NCI-H146 (cell line): ENCODE results near the gene MAN2B2.
A peak's percentile ranks its signal among the peaks of the same experiment; 100 is the strongest.

Experiments
- DNase-seq: peaks from one replicate; lab custom pipeline; 2025; lab: John Stamatoyannopoulos, UW

The MAN2B2 gene

DNA sequence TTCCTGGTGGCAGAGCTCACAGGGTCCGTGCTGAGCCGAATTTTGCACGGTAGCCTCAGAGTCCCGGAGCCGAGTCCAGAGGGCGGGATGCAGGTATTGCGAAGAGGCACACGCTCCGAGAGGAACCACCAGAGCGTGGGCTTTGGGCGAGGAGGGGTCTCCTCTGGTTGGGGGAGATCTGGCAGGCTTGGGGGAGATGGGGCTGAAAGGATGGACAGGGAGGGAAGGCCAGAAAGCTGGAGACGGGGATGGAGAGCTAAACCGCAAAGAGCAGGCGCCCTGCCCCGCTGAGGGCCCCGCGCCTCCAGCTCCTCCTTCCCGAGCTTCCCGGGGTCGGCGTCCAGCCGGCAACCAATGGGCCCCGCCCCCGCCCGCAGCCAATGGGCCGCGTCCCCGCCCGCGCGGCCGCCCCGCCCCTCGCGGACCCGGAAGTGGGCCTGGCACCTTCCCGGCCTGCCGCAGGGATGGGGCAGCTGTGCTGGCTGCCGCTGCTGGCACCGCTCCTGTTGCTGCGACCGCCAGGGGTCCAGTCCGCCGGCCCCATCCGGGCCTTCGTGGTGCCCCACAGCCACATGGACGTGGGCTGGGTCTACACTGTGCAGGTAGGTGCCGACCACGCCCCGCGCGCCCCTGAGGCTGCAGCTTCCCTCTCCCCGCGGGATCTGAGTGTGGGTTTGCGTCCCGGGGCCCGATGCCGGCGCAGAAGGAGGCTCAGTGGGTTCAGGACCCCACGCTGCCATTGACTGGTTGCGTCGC is at the start of gene MAN2B2:
Gene MAN2B2 (plus strand): TSS at position 443 of the 756 bp plus-strand sequence. CDS start 22 bp downstream, at position 465.
- DNase-seq = peak; percentile 89

GRCh38 chr4:6525474-6525873 is 49.5 kb upstream of the MAN2B2 start:
- DNase-seq = no peak

- no peak for DNase-seq
These were observed 48.8 kb upstream of the MAN2B2 start for GRCh38 chr4:6526156-6526555.

GRCh38 chr4:6526671-6527091 is 48.3 kb upstream of the MAN2B2 start:
- no peak for DNase-seq

- DNase-seq = no peak
These were observed 47.7 kb upstream of the MAN2B2 start for GRCh38 chr4:6527259-6527658.

- DNase-seq = no peak
These were observed 47.0 kb upstream of the MAN2B2 start for GRCh38 chr4:6527683-6528595.

GRCh38 chr4:6529021-6529420 is 46.0 kb upstream of the MAN2B2 start:
- DNase-seq = no peak

GRCh38 chr4:6530301-6530700 is 44.7 kb upstream of the MAN2B2 start:
- DNase-seq = no peak

DNA sequence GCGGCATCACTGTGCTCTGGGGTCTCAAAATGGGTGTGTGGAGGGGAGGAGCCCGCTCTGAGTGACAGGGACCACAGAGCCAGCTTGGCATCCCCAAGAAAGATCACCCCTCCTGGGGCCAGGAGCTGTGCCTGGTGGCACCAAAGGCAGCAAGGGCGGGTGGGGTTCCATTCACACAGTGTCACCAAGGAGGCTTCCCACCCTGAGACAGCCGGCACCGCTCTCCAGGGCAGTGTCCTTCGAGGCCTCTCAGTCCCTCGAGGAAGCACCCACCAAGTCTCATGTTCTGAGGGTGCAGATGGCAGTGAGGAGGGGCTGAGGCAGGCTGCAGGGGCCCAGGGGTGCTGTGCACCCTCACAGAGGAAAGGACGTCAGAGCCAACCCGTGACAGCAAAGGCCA is 44.0 kb upstream of the MAN2B2 start:
- DNase-seq = no peak

DNA sequence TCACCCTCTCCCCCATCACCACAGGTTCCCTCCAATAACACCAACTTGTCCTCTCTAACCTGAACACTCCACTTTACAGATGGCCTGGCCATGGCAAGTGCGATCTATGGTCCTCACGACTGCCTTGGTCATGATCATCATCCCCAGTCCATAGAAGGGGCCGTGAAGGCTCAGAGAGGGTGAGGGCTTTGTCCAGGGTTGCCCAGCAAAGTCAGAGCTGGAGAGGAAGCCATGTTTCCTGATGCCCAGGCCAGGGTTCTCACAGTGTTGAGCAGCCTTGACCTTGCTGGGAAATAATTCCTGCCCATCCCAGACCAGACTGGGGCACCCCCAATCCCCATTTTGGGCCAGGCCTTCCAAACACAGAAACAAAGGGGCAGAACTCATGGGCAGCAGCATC is 42.9 kb upstream of the MAN2B2 start:
- no peak for DNase-seq

GRCh38 chr4:6532658-6533057 is 42.3 kb upstream of the MAN2B2 start:
- DNase-seq = no peak

- no peak for DNase-seq
These were observed 40.9 kb upstream of the MAN2B2 start for GRCh38 chr4:6534050-6534449.

DNA sequence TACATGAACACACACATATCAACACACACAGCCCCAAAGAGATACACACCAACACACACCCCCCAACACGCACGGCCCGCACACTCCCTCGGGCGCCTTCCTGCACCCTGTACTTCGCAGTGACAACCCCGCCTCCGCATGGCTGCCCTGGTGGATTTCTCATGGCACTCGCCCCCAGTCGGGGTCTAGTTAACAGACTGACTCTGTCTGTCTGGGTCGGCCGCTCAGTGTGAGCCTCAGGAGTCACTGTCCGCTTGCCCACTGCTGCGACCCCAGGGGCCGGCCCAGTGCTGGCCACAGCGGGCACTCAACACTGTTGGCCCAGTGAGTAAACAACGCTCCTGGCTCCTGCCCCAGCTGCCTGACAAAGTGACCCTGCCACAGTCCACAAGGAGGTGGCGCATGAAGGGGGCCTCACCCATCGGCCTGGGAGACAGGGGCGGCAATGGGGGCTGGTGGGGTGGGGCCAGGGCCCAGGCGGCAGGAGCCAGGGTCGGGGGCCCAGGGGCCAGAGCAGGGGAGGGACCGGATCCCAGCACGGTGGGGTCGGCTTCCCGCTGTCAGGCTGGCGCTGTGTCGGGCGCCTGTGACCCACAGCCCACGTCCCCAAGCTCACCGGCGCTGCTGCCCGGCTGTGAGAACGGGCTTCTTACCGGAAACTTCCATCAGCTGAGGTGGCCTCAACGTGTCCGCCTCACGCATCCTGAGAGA is 40.2 kb upstream of the MAN2B2 start:
- no peak for DNase-seq

DNA sequence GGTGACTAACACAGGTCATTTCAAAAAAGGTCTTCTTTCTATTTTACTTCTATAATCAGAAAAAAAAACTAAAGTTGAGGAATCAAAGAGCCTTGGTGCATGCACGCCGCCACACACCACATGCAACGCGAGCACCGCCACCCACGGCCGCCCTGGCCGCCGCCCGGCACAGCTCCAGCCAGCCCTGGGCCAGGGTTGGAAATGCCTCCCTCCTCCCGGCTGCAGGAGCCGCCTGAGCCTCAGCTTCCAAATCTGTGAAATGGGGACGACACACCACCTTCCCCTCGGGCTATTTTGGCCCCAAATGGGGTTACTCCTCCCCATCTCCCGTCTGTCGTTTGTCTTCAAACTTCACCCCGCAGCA is 39.7 kb upstream of the MAN2B2 start:
- DNase-seq = no peak

- no peak for DNase-seq
These were observed 39.3 kb upstream of the MAN2B2 start for GRCh38 chr4:6535706-6536105.

DNA sequence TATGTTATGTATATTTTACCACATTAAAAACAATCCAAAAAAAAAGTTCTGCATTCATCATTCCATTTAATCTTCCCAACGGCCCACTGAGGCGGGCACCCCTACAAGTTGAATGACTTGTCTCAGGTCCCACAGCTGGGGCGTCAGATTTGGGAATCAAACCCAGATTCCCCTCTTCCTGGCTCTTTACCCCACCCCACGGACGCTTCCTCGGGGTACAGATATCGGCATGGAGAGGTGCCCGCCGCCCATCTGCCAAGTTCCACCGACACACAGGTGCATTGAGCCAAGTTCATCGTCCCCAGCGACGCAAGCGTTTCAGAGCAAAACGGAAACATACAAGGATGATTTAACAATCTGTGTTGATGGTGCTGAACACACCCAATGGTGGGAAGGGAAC is 36.9 kb upstream of the MAN2B2 start:
- DNase-seq = no peak

- peak; percentile 70 for DNase-seq
These were observed 36.4 kb upstream of the MAN2B2 start for GRCh38 chr4:6538575-6538974.

GRCh38 chr4:6539009-6539764 is 35.8 kb upstream of the MAN2B2 start:
- no peak for DNase-seq

GRCh38 chr4:6540879-6541278 is 34.1 kb upstream of the MAN2B2 start:
- no peak for DNase-seq

GRCh38 chr4:6541789-6542188 is 33.2 kb upstream of the MAN2B2 start:
- no peak for DNase-seq

GRCh38 chr4:6542951-6543350 is 32.0 kb upstream of the MAN2B2 start:
- DNase-seq = peak; percentile 62

GRCh38 chr4:6546091-6546490 is 28.9 kb upstream of the MAN2B2 start:
- DNase-seq = no peak
